IPS DF 4.7 (cell line): ENCODE results near the gene IRF1.
"Not testable (repeated sequence)": the region's sequence is repeated elsewhere in the genome, so short reads cannot be mapped to it uniquely, and the experiment has no call there.

Source experiments
- DNase-seq: peaks from one replicate; pipeline ENCODE4 v3.0.0-alpha.2; 2013; ENCODE audit warnings: low spot score; ENCODE audit errors: extremely low read depth

Gene IRF1

DNA sequence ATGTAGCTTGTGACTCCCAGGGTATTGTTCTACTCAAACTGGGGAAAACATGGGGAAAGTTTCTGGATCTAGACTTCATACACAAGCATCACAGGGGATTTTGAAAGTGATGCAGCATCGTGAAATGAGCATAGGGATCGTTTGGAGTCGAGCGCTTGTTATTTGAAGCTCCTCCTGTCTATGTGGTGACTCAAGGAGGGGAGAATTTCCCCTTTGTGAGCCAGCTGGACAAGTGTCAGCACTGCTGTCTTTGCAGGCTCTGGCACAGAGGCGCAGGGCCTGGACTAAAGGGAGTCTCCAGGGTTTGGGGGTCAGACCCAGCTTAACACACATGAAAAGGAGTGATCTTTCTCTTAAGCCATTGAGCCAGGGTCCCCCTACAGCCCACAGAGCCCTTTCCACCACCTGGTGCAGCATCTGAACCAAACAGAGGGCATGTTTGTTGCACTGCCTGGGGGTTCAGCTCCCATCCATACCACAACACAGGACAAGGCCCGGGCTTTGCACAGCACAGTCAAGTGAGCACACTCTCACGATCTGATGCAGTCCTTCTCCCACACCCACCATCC is 51.0 kb downstream of the IRF1 start:
- no peak for DNase-seq

DNA sequence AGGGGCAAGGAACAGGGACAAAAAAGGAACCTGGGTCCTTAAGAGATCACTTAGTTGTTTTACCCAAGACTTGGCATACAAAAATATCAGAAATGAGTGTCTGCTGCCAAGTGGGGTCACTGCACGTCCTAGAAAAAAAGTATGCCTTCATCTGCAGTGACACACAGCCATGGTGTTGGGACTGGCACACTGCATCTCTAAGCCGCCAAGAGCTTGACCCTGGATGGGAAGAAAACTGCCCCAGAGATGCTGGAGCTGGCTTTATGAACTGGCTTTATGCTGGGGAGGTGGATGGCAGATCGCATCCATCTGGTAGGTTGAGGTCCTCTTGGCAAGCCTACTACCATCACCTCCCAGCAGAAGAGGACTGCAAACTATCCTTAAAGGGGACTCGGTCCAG is 51.7 kb downstream of the IRF1 start:
- DNase-seq = no peak

DNA sequence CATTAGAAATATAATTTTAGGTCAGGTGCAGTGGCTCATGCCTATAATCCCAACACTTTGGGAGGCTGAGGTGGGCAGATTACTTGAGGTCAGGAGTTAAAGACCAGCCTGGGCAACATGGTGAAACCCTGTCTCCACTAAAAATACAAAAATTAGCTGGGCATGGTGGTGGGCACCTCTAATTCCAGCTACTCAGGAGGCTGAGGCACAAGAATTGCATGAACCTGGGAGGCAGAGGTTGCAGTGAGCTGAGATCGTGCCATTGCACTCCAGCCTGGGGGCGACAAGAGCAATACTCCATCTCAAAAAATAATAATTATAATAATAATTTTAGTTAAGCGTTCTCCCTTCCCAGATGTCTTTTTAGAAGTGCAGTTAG is 52.3 kb downstream of the IRF1 start:
- not testable (repeated sequence) for DNase-seq

- DNase-seq = no peak
These were observed 52.8 kb downstream of the IRF1 start for GRCh38 chr5:132437604-132438266.

GRCh38 chr5:132436936-132437335 is 53.6 kb downstream of the IRF1 start:
- DNase-seq = no peak

DNA sequence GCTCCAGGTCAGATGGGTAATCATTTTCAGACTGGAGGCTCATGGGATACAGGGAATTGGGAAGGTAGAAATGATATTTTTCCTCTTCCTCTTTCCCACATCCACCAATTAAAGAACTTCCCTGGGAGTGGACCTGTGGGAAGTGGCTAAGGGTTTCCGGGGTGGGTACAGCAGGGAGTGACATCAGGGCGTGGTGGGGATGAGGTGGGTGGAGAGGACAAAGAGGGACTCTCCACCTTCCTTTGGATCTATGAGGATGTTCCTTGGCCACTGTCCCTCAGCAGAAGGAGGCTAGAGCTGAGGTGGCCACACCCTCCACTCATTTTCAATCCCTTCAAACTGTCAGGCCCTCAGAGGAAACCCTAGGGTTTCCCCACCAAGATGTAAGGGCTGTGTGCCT is 54.7 kb downstream of the IRF1 start:
- DNase-seq = no peak

DNA sequence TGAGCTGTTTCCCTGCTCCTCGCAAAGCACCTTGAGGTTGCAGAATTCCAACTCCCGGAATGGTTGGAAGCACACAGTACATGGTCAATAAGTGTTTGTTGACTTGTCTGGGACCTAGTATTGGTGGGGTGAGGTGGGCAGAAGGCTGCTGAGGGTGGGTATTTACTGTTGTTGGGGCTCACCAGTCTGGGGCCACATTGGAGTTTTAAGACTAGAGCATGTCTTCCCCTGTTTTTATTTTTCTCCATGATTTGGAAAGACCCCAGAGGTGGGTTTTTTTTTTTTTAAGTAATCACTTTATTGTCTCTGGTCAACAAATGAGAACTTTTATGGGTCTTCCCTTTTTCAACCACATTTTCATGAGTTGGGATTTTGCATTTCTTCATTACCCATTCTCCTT is 55.1 kb downstream of the IRF1 start:
- no peak for DNase-seq

GRCh38 chr5:132434416-132435286 is 55.9 kb downstream of the IRF1 start:
- no peak for DNase-seq

DNA sequence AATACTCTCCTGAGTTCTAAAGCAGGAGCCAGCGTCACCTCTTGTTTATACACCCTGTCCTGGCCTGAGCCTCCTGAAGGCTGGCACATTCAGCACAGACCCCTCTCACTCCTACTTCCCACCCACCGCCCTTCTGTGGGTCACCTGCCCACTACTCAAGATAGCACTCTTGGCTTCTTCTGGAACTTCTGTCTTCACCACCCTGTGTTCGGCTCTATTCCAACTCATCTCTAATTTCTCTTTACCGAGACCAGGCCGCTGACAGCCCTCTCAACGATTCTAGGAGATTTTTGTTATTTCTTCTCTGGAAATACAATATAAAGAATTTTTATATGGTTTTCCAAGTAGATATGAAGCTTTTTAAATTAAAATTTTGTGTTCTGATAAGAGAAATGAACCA is 57.4 kb downstream of the IRF1 start:
- no peak for DNase-seq

- no peak for DNase-seq
These were observed 58.9 kb downstream of the IRF1 start for GRCh38 chr5:132431632-132432031.
